Measurements from ENCODE around the gene TEKT1. TPM values are rescaled to one million over a fixed set of nuclear protein-coding genes. Genes with fewer than 3 reads are reported as not detected.
A peak's percentile ranks its signal among the peaks of the same experiment; 100 is the strongest.
"Not testable (repeated sequence)": the region's sequence is repeated elsewhere in the genome, so short reads cannot be mapped to it uniquely, and the experiment has no call there.

Gene TEKT1
- 0.62 TPM for polyA plus RNA-seq (ENCODE audit: insufficient read length)
- long read RNA-seq, donor 1, result 0 reads
- long read RNA-seq, donor 2, result 0 reads
- long read RNA-seq, donor 3, result 0 reads
- long read RNA-seq, donor 4, result 0 reads
- long read RNA-seq, donor 5, result 0 reads
- long read RNA-seq, donor 6, result 0 reads
- long read RNA-seq, donor 7, result 0 reads
- long read RNA-seq, donor 8, result 0 reads

- peak; percentile 85 for DNase-seq
Observed at GRCh38 chr17:6831661-6832263, at the start of gene TEKT1. Gene TEKT1, minus strand, starts transcription at chr17:6831729. Its CDS starts 1,353 bp downstream, at chr17:6830376.

- DNase-seq, result not testable (repeated sequence)
Observed at GRCh38 chr17:6879221-6879975, 47.9 kb upstream of the TEKT1 start.

GRCh38 chr17:6875276-6875675 lies 43.7 kb upstream of the TEKT1 start:
- not testable (repeated sequence) for DNase-seq

GRCh38 chr17:6872936-6873335 lies 41.4 kb upstream of the TEKT1 start:
- no peak for DNase-seq

GRCh38 chr17:6870841-6871240 lies 39.3 kb upstream of the TEKT1 start:
- DNase-seq, result no peak

- DNase-seq, result no peak
Observed at GRCh38 chr17:6868582-6868981, 37.1 kb upstream of the TEKT1 start.

GRCh38 chr17:6867849-6868248 lies 36.3 kb upstream of the TEKT1 start:
- DNase-seq, result no peak

GRCh38 chr17:6862825-6863224 lies 31.3 kb upstream of the TEKT1 start:
- no peak for DNase-seq

GRCh38 chr17:6862122-6862521 lies 30.6 kb upstream of the TEKT1 start:
- DNase-seq, result no peak

GRCh38 chr17:6857904-6858303 lies 26.4 kb upstream of the TEKT1 start:
- DNase-seq, result no peak

GRCh38 chr17:6857336-6857735 lies 25.8 kb upstream of the TEKT1 start:
- no peak for DNase-seq

GRCh38 chr17:6856051-6856450 lies 24.5 kb upstream of the TEKT1 start:
- DNase-seq, result no peak

- DNase-seq, result peak; percentile 24
Observed at GRCh38 chr17:6853764-6854442, 22.4 kb upstream of the TEKT1 start.

GRCh38 chr17:6848545-6849179 lies 17.1 kb upstream of the TEKT1 start:
- not testable (repeated sequence) for DNase-seq

- DNase-seq, result not testable (repeated sequence)
Observed at GRCh38 chr17:6846138-6846537, 14.6 kb upstream of the TEKT1 start.

GRCh38 chr17:6844406-6844805 lies 12.9 kb upstream of the TEKT1 start:
- not testable (repeated sequence) for DNase-seq

- DNase-seq, result peak; percentile 61
Observed at GRCh38 chr17:6843241-6843880, 11.8 kb upstream of the TEKT1 start.

GRCh38 chr17:6841769-6842168 lies 10.2 kb upstream of the TEKT1 start:
- not testable (repeated sequence) for DNase-seq

GRCh38 chr17:6830383-6830986 lies 1.0 kb downstream of the TEKT1 start:
- DNase-seq, result no peak

GRCh38 chr17:6823011-6823442 lies 8.5 kb downstream of the TEKT1 start:
- DNase-seq, result no peak

- no peak for DNase-seq
Observed at GRCh38 chr17:6818938-6819337, 12.6 kb downstream of the TEKT1 start.
